H1 (cell line): Measurements from ENCODE around the gene LRRC23.

ENCODE experiments used
- EZH2 ChIP-seq: fragments of 200-600 bp; sonication (generic); IDR thresholded peaks from 2 replicates; pipeline ENCODE4 v1.7.1; 2012; ENCODE audit warnings: low read depth, mild to moderate bottlenecking, moderate library complexity, low read length, inconsistent platforms; ENCODE audit not compliant: severe bottlenecking
- POLR2A ChIP-seq, 2 experiments: IDR thresholded peaks; 1 replicate in 1 of 2; 2 replicates in 1 of 2; pipeline ENCODE4 v1.6.1; 2011; ENCODE audit warnings: low read depth in 2 of 2, low read length in 2 of 2, mild to moderate bottlenecking in 2 of 2; ENCODE audit errors: control extremely low read depth in 1 of 2
- POLR2AphosphoS5 ChIP-seq: IDR thresholded peaks from 2 replicates; pipeline ENCODE4 v1.6.1; 2011; ENCODE audit warnings: low read depth, low read length
- RAD21 ChIP-seq, 2 experiments: IDR thresholded peaks in 1 of 2; conservative IDR thresholded peaks in 1 of 2; 2 replicates each; pipeline ENCODE4 v1.6.1; 2011; ENCODE audit warnings: low read depth in 2 of 2, low read length in 2 of 2, improper control_type of control experiment in 1 of 2, inconsistent platforms in 1 of 2, mild to moderate bottlenecking in 1 of 2, moderate library complexity in 1 of 2
- RFX5 ChIP-seq: IDR thresholded peaks from 2 replicates; pipeline ENCODE4 v1.6.1; 2011; ENCODE audit warnings: low read depth, low read length, improper control_type of control experiment, borderline replicate concordance
- SIRT6 ChIP-seq: IDR thresholded peaks from one replicate; pipeline ENCODE4 v1.7.1; 2012; ENCODE audit warnings: low read length, inconsistent platforms
- SUZ12 ChIP-seq: fragments of 200-600 bp; sonication (generic); IDR thresholded peaks from 2 replicates; pipeline ENCODE4 v1.6.1; 2012; ENCODE audit warnings: mild to moderate bottlenecking, inconsistent platforms, low read length, moderate library complexity, mixed read lengths
- TF ChIP-seq, protein P1 (sequence below), 3 experiments: IDR thresholded peaks; 1 replicate in 2 of 3; 2 replicates in 1 of 3; pipeline versions ENCODE4 v1.5.1 to v1.6.1; 2011; ENCODE audit warnings: low read length in 3 of 3, mild to moderate bottlenecking in 3 of 3, inconsistent platforms in 2 of 3, low read depth in 1 of 3, moderate library complexity in 1 of 3; ENCODE audit not compliant: insufficient read depth in 1 of 3; ENCODE audit errors: control extremely low read depth in 1 of 3
- TF ChIP-seq, protein P2 (sequence below): IDR thresholded peaks from 2 replicates; pipeline ENCODE4 v1.6.1; 2012; ENCODE audit warnings: low read length, inconsistent platforms

DNA sequence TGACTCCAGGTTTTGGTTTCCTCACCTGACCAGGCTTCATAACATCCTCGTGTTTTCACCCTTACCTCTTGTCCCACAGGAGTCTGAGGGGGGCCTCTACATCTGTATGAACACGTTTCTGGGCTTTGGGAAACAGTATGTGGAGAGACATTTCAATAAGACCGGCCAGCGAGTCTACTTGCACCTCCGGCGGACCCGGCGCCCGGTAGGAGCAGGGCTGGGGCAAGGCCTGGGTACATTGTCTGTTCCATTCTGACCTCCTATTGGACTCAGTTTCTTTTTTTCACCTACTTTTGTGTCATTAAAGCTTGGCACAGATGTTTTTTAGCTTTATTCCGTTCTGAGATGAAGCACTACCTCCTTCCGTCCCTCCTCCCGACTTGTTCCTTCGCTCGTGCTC lies 49.3 kb upstream of the LRRC23 start:
- TF ChIP-seq RAD21 (IDR thresholded peaks at IDR 0.05 in 1 of 2, conservative IDR thresholded peaks at IDR 0.05 in 1 of 2; ENCODE audit: low read depth in 2 of 2, low read length in 2 of 2) (no peak), POLR2AphosphoS5 (no peak), SIRT6 (no peak), POLR2A (IDR thresholded peaks at IDR 0.05; ENCODE audit: control extremely low read depth in 1 of 2, low read depth in 2 of 2, low read length in 2 of 2) (no peak), RFX5 (no peak), EZH2 (no peak), SUZ12 (no peak)
- TF ChIP-seq, protein P1, sequence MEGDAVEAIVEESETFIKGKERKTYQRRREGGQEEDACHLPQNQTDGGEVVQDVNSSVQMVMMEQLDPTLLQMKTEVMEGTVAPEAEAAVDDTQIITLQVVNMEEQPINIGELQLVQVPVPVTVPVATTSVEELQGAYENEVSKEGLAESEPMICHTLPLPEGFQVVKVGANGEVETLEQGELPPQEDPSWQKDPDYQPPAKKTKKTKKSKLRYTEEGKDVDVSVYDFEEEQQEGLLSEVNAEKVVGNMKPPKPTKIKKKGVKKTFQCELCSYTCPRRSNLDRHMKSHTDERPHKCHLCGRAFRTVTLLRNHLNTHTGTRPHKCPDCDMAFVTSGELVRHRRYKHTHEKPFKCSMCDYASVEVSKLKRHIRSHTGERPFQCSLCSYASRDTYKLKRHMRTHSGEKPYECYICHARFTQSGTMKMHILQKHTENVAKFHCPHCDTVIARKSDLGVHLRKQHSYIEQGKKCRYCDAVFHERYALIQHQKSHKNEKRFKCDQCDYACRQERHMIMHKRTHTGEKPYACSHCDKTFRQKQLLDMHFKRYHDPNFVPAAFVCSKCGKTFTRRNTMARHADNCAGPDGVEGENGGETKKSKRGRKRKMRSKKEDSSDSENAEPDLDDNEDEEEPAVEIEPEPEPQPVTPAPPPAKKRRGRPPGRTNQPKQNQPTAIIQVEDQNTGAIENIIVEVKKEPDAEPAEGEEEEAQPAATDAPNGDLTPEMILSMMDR (IDR thresholded peaks at IDR 0.05; ENCODE audit: control extremely low read depth in 1 of 3, insufficient read depth in 1 of 3, low read depth in 1 of 3, low read length in 3 of 3), result no peak
- TF ChIP-seq, protein P2, sequence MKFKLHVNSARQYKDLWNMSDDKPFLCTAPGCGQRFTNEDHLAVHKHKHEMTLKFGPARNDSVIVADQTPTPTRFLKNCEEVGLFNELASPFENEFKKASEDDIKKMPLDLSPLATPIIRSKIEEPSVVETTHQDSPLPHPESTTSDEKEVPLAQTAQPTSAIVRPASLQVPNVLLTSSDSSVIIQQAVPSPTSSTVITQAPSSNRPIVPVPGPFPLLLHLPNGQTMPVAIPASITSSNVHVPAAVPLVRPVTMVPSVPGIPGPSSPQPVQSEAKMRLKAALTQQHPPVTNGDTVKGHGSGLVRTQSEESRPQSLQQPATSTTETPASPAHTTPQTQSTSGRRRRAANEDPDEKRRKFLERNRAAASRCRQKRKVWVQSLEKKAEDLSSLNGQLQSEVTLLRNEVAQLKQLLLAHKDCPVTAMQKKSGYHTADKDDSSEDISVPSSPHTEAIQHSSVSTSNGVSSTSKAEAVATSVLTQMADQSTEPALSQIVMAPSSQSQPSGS, result no peak
